SIG-M5 treated with dmso at 0.1 percent for 504 hours (cell line): Measurements from ENCODE around the gene RPS6KL1.

Experiments
- DNase-seq: peaks from one replicate; lab custom pipeline; 2025; ENCODE audit not compliant: unreplicated experiment; lab: John Stamatoyannopoulos, UW

The RPS6KL1 gene

DNA sequence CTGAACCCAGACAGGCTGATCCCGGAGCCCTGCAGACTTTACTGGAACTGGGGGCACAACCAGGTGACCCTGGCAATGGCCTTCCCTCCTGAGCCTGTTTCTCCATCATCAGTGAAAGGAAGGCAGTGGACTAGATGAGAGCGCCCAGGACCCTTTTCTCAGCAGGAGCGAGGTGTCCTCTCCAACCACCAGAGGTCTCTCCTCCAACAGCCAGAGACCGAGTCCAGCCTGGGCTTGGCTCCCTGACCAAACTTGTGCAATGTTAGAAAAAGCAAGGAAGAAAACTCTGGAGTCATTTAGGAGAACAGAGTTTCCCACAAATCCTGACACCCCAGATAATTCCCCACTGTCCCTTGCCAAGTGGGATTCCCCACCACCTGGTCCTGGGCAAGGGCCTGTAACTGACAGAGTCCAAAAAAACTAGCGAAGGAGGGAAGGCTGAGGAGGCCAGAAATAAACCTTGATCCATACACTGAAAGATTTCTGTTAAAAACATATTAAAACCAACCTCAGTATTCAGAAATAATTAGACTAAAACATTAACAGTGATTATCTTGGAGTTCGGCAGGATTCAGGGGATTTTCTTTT is 9.0 kb downstream of the RPS6KL1 start:
- DNase-seq, result peak; percentile 38

DNA sequence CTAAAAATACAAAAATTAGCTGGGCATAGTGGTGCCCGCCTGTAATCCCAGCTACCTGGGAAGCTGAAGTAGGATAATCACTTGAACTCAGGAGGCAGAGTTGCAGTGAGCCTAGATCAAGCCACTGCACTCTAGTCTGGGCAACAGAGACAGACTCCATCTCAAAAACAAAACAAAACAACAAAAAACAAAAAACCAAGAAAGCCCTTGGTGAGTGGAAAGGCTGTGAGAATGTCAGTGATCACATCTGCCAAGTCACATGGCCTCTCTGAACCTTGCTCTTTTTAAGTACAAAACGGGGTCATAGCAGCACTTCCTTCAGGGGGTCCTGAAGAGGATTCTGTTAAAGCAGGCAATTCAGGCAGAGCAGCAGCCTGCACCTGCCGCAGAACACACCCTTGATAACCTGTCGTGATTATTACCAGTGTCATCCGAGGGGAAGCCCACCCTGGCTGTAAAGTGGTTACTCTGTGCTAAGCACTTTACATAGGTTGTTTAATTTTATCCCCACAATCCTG is 9.6 kb downstream of the RPS6KL1 start:
- DNase-seq, result no peak

DNA sequence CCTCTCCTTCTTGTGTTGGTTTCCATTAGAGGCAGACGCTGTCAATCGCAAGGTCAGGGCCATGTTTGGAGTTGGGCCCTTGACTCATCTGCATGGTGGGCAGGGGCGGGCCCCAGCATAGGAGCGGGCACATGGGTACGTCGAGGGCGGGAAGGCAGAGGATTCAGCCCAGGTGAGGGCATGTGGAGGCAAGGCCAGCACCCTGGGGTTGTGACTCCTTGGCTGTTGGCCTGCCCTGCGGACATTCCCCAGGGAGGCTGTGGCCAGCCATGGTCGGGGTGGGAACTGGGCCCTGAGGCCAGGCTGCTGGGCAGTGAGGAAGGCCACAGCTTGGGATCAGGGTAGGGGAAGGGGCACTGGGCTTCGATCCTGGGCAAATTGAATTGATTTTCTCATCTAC is 10.3 kb downstream of the RPS6KL1 start:
- no peak for DNase-seq

DNA sequence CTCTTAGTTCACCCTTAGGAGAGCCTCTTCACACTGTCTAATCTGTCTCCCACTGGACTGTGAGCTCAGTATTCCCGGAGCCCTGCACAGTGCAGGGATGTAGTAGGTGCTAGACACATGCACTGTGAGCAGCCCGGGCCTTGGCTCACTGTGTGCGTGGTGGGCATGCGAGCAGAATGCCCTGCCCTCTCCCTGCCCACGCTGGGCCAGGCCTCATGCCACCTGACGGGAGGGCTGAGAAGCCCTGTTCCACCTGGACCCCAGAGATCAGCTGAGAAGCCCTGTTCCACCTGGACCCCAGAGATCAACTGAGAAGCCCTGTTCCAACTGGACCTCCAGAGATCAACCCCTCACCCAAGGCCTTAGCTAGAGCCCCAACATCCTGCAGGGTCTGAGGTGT is 10.9 kb downstream of the RPS6KL1 start:
- no peak for DNase-seq

DNA sequence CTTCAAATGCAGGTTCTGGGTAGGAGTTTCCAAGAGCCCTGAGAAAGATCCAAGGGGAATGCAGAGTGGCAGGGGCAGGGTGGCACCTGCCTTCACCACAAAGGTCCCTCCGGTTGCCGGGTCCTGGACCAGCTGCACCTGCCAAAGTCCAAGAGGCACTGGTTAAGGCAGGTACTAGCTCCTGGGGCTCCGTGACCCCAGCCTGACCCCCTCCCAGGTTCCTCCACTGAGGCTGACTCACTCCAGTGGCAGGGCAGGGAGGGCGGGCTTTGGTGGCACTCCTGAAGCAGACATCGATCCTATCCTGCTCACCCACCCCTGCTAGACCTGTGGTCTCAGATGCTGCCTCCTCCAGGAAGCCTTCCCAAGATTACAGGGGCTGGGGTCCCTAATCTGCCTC is 11.4 kb downstream of the RPS6KL1 start:
- DNase-seq, result no peak

DNA sequence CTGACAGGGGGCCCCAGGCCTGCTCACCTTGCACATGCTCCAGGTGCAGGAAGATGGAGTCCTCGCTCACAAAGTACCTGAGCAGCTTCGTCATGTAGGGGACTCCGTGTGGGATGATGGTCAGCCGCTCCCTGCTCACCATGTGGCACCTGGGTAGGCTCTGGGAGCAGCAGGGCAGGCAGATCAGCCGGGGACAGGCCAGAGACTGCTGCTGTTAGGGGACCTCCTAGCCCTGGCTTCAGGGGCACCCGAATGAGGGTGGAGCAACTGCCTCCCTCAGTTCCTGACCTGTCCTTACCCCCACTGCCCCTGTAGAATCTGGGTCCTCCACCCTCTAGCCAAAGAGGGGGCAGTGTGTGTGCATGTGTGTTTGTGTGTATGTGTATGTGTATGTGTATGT is 11.8 kb downstream of the RPS6KL1 start:
- DNase-seq, result no peak

DNA sequence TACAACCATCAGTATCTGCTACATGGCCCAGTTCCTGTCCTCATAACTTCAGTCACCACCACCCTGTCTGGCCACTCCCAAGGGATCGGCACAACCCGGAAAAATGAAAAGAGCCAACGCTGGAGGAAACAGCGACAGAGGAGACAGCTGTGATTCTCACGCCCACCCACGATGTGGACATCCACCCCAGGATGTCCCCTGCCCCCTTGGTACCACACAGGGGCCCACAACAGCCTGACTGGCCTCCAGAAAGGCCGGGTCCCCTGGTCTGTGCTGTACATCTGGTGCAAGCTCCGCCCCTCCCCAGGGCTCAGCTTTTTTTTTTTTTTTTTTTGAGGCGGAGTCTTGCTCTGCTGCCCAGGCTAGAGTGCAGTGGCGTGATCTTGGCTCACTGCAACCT is 12.5 kb downstream of the RPS6KL1 start:
- no peak for DNase-seq

DNA sequence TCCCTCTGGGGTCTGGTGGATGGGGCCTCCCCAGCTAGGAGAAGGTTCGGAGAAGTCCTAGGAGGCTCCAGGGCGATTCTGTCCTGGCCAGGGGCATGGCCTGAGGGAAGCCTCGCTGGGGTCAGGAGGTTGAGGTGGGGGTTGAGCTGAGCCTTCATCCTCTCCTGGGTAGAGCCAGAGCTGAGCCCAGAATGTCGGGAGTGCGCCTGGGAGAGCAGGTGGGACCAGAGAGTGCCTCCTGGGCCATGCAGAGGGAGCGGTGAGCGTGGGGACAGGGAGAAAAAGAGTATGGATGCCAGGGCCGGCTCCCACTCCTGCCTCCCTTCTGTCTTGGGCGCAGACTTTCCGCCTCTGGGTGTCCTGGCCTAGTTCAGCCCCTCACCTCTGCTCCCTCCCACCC is 13.1 kb downstream of the RPS6KL1 start:
- no peak for DNase-seq

DNA sequence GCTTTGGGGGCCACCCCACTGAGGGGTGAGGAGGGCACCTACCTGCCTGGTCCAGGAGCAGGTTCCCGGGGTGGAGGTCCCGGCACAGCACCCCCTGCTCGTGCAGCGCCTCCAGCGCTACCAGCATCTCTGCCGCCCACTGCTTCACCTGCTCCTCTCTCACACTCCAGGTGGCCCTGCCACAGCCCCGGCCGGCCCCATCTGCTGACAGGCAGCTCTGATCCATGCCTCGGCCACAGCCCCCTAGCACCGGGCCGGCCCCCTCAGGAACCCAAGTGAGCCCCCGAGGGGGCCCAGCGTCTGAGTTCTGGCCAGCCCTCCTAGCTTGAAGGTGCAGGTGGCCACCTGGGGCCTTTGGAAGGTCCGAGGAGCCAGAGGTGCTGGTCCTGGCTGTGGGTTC is 13.6 kb downstream of the RPS6KL1 start:
- DNase-seq, result no peak

DNA sequence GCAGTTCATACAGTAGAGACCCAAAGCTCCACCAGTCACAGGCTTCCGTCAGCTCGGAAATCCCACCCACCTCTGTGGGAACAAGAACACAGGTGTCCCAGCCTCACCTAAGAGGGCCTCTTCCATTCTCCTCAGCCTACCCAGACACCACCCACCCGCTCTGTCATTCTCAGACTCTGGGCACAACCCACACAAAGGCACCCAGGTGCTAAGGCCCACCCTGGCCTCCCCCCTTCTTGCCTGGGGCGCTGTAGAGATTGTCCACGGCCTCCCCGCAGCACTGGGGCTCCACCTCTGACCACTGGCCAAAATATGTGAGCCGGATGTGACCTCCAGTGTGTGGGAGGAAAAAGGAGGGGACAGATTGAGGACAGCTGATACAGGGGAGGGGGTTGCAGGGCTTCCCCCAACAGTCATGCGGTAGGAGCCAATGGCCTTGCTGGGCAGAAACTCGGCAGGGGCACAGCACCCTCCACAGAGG is 14.2 kb downstream of the RPS6KL1 start:
- DNase-seq, result no peak

DNA sequence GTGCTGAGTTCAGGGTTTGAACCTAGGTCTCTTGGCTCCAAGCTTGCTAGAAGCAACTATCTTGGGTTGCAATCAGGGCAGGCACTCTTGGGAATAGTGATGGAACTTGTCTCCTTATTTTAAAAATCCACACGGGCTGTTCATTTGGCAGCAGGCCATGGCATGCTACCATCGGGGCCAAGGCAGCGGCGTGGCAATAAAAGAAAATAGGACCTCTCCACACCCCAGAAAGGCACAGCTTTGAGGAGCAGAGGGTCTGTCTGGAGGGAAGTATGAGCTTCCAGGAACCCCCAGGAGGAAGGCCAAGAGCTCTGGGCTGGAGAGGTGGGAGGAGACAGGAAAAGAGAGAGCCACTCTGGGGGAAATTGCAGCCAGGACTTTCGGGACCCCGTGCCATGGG is 15.3 kb downstream of the RPS6KL1 start:
- DNase-seq, result no peak

DNA sequence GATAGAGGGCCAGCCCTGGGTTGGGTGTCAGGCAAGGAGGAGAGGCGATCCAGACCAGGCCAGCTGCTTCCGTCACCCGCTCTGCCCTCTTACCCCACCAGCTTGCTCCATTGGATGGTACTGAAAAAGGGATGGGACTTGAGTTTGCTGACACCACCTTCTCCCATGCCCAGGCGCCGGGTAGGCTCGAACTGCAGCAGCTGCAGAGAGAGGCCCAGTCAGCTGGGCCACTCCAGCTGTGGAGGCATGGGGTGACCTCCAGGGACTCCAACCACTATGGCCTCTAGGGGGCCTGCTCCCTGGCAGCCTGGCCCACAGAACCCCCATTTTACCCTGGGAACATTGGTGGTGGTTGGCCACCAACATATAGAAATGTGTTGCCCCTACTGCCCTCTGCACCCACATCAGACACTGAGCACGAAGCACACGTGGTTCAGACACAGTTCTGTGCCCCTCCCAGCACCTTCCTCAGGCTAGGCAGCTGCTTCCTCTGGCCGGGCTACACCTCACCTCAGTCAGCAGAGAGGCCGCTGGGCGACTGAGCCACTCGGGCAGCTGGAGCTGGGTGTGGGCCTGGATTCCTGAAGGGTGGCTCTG is 16.0 kb downstream of the RPS6KL1 start:
- DNase-seq, result no peak

DNA sequence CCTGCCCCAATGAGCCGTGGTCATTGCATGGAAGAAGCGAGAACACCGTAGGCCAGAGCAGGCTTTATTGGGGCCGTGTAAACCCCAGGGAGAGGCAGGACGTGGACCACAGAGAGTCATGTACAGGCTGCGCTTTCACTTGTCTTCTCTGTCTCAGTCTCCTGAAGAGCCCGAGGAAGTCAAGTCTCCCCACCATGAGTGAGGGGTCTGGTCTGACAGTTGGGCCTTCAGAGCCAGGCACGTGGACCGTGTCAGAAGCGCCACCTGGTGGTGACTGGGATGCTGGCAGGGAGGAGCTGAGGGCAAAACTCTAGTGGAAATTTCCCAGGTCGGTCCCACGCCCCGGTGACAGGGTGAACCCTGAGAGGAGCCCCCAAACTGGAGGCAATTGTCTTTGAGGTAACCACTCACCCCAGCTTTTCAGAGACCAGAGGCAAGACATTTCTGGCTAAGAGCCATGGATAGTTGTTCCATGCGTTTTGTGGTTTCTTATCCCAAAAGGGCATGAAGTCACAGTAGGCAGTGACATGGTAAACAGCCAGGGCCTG is 17.4 kb downstream of the RPS6KL1 start:
- DNase-seq, result peak; percentile 25

DNA sequence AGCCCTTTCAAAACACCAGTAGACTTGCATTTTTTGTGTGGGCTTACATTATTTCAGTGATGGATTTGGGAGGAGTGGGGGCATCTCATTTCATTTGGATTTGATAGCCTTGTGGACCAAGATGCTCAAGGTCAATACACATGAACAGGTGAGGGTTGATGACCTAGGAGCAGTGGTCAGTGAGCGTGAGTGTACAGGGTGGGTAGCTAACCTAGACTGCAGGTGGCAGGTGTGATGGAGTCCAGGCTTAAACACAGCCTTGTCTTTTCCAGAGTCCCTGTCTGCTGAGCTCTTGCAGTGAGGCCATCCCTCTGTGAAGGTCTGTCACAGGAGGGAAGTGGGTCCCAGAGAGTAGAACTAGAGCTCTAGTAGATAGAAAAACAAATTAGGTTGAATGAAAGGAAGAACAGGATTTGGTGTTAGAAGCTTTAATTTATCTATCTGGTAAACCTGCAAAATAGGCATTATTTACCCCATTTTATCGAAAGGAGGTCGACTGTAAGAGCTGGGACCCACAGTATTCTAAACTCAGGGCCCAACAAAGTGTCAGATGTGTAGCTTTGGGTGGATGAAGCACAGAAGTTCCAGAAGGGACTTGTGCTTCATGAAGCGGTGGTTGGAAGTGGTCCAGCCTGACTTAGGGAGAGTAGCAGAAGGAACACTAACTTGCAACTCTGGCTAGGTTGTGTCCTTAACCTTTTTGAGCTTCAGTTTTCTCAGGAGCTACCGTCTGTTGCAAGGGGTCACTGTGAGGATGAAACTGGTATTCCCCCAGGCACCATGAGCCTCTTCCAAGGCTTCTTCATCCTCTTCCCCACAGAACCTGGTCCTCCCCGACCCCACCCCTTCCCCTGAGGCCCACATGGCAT is 18.2 kb downstream of the RPS6KL1 start:
- DNase-seq, result no peak

DNA sequence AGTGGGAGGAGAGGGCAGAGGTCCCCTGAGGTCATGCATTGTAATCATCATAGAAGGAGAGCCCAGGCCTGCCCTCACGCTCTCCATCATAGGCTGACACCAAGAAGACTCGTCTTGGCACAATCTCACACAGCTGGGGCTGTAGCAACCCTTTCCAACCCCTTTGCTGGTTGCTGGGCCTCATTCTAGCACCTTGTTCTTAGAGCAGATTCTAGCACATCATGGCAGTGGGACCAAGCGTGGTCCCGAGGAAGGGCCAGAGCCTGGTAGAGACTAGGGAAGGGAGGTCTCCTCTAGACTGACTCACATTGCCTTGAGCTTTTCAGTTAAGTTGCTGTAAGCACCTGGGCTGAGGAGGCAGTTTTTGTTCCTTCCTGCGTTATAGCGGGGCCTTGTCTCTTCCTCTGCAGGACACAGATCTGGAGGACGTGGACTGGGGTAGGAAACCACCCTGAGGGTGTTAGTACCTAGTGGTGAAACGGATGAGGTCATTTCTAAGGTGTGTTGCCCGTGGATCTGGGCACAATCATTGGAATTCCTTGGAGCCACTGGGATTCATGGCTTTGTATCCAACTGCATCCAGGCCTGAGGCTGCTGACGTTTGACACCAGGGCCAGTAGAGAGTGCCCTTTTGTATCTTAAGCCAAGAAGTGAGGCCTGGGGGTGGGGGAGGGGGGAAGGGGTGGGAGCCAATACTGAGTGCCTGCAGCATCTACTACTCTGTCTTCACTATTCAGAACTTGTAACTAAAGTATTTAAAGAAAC is 19.9 kb downstream of the RPS6KL1 start:
- DNase-seq, result no peak

DNA sequence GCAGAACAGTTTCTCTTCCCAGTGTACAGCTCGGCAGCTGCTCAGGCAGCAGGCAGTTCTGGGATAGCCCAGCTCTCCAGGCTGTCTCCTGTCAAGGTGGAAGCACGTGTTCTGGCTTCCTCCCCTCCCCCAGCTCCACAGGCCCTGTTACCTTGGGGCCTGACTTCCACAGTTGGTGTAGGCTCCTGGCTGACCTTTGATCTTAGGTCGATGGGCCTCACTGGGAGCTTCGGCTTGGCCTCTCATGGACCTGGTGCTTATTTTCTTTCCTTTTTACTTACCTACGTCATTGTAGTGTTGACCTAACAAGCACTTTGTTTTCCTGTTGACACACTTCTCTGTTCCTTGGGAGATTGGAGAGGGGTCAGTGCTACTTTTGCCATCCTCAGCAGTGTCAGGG is 24.4 kb downstream of the RPS6KL1 start:
- DNase-seq, result no peak

DNA sequence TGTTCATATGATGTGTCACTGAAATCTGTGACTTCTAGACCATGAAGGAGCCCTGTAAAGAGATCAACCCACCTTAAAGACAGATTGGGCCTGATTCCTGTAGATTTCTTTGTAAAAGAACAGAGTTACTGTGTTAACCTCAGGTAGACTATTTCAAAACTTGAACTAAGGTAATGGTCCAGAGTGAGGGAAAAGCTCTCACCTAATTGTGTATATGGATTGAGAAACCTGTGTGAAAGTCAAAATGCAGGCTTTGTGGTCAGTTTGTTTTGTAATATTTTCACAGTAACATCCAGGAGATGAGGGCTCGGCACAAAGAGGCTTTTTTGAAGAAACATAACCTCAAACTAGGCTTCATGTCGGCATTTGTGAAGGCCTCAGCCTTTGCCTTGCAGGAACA is 25.0 kb downstream of the RPS6KL1 start:
- DNase-seq, result no peak

DNA sequence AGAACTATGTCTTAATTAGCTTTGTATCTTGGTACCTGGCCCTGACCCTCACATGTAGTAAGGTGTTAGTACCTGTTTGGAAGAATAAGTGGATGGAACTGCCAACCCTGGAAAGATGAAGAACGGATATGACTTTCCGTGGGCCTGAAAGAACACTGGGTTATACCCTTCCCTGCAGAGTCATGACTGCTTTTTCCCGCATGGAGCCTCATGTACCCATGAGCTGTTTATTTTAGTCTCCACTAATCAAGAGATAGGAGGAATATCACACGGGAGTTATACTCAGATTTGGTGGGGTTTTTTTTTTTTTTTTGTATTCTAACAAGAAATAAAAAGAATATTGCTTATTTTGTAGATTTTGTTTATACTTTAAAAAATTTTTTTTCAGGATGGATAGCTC is 25.4 kb downstream of the RPS6KL1 start:
- DNase-seq, result no peak

DNA sequence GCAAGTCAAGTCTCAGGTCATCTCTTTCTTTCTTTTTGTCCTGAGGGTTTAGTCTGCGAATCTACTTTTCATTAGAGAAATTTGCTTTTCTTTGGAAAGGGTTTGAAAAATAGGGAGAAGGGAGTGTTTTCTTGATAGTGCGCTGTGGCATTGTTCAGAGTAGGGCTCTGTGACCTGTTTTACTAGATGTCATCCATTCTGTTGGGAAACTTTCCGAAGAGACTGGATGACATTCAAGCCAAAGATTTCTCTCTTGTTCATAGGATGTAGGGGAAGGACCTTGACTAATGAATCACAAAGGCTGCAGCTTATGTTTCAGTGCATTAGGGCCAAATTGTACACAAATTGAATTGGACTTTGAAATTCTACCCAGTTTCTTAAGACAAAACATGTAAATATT is 26.7 kb downstream of the RPS6KL1 start:
- DNase-seq, result no peak

DNA sequence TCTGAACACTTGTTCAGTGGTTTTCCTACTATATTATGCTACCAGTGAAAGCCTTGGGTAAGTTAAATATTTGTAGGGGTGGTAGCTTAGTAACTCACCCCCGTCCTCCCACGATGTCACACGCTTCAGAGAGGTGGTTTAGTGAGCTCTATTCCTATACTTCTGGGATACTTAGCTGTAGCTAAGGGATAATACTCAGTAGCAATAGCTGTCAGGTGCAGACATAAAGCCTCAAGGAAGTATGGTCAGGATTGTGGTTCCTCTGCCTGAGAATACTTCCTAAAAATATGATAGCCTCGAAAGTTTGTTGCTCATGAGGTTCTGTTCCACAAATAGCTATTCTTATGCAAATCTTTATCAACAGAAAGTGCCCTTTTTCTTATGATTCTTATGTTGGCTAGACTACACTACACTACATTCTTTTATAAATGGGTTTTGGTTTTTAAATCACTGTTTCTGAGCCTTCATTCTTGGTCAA is 29.4 kb downstream of the RPS6KL1 start:
- no peak for DNase-seq

DNA sequence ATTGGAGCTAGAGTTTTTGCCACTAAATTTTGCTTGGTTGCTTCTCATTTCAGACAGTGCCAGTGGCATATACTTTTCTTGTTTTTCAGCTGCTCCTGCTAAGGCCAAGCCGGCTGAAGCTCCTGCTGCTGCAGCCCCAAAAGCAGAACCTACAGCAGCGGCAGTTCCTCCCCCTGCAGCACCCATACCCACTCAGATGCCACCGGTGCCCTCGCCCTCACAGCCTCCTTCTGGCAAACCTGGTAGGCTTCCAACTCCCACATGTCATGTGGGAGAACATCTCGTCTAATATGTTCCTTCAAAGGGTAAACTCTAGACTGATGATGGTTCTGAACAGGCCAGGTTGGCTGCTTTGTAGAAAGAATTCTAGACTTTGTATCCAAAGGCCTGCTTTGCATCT is 30.3 kb downstream of the RPS6KL1 start:
- DNase-seq, result no peak
